WTC11 (cell line): ENCODE results near the gene ADCY10. TPM values are rescaled to one million over a fixed set of nuclear protein-coding genes. Genes with fewer than 3 reads are reported as not detected.

Source experiments
- ATAC-seq: fragments of 200-7000 bp; cut with Tn5 transposase; 2 replicates; pipeline ENCODE4 v1.10.0; 2021; ENCODE audit warnings: mild to moderate bottlenecking, moderate library complexity
- CTCF ChIA-PET: fragments of 300-600 bp; sonication (Branson Sonifier 250); formaldehyde crosslinking; loops from one replicate; lab custom pipeline; 2021; ENCODE audit warnings: antibody characterized with exemption; lab: Charles Lee
- POLR2A ChIA-PET: fragments of 350-600 bp; sonication (Branson Sonifier 250); formaldehyde crosslinking; loops from one replicate; lab custom pipeline; 2021; ENCODE audit warnings: antibody characterized with exemption; lab: Charles Lee
- DNase-seq: peaks from one replicate; pipeline ENCODE4 v3.0.0; 2021; ENCODE audit warnings: low spot score
- H3K27ac Mint-ChIP-seq: 2 replicates; pipeline ENCODE4 v1.8.0; 2021; ENCODE audit warnings: mixed read lengths
- H3K27me3 Mint-ChIP-seq: 2 replicates; pipeline ENCODE4 v1.8.0; 2021; ENCODE audit warnings: low read depth, mild to moderate bottlenecking, moderate library complexity, mixed read lengths
- H3K36me3 Mint-ChIP-seq: 2 replicates; pipeline ENCODE4 v1.8.0; 2021; ENCODE audit warnings: mixed read lengths
- H3K4me1 Mint-ChIP-seq: 2 replicates; pipeline ENCODE4 v1.8.0; 2022; ENCODE audit warnings: mixed read lengths
- H3K4me3 Mint-ChIP-seq: 2 replicates; pipeline ENCODE4 v1.8.0; 2021; ENCODE audit warnings: mild to moderate bottlenecking, moderate library complexity, mixed read lengths
- H3K9me3 Mint-ChIP-seq: 2 replicates; pipeline ENCODE4 v1.8.0; 2021; ENCODE audit warnings: mixed read lengths
- ARID4B ChIP-seq: sonication (generic); formaldehyde crosslinking; IDR thresholded peaks from 2 replicates; pipeline ENCODE4 v1.8.0; 2023; ENCODE audit warnings: missing genetic modification reagents, mild to moderate bottlenecking, borderline replicate concordance
- ATF6 ChIP-seq: sonication (generic); formaldehyde crosslinking; IDR thresholded peaks from 2 replicates; pipeline ENCODE4 v1.8.1; 2023; ENCODE audit warnings: mild to moderate bottlenecking, missing genetic modification reagents
- CREB1 ChIP-seq: sonication (generic); formaldehyde crosslinking; IDR thresholded peaks from 2 replicates; pipeline ENCODE4 v1.8.0; 2023; ENCODE audit warnings: mild to moderate bottlenecking, missing genetic modification reagents
- CTCF ChIP-seq: fragments of 200-600 bp; IDR thresholded peaks from 2 replicates; pipeline ENCODE4 v1.8.0; 2022; ENCODE audit warnings: antibody characterized with exemption
- FOXP1 ChIP-seq: sonication (generic); formaldehyde crosslinking; IDR thresholded peaks from 2 replicates; pipeline ENCODE4 v1.8.0; 2022; ENCODE audit warnings: missing genetic modification reagents, mild to moderate bottlenecking, moderate library complexity, borderline replicate concordance
- IRF1 ChIP-seq: sonication (generic); formaldehyde crosslinking; IDR thresholded peaks from 2 replicates; pipeline ENCODE4 v1.8.0; 2023; ENCODE audit warnings: missing genetic modification reagents
- MLX ChIP-seq: sonication (generic); formaldehyde crosslinking; IDR thresholded peaks from 2 replicates; pipeline ENCODE4 v1.8.1; 2023; ENCODE audit warnings: mild to moderate bottlenecking, missing genetic modification reagents, moderate library complexity
- MYBL2 ChIP-seq: sonication (generic); formaldehyde crosslinking; IDR thresholded peaks from 2 replicates; pipeline ENCODE4 v1.8.1; 2023; ENCODE audit warnings: mild to moderate bottlenecking, moderate library complexity, missing genetic modification reagents
- SOX15 ChIP-seq: fragments of 250-450 bp; sonication (Bioruptor Pico); IDR thresholded peaks from 2 replicates; pipeline ENCODE4 v1.9.0; 2021; ENCODE audit warnings: mild to moderate bottlenecking
- SP1 ChIP-seq: sonication (generic); formaldehyde crosslinking; conservative IDR thresholded peaks from 2 replicates; pipeline ENCODE4 v1.8.1; 2022; ENCODE audit warnings: missing genetic modification reagents
- ZBTB43 ChIP-seq: sonication (generic); formaldehyde crosslinking; IDR thresholded peaks from 2 replicates; pipeline ENCODE4 v1.8.1; 2023; ENCODE audit warnings: mild to moderate bottlenecking, missing genetic modification reagents
- ZNF121 ChIP-seq: sonication (generic); formaldehyde crosslinking; IDR thresholded peaks from 2 replicates; pipeline ENCODE4 v1.8.0; 2023; ENCODE audit warnings: missing genetic modification reagents
- ZNF138 ChIP-seq: sonication (generic); formaldehyde crosslinking; conservative IDR thresholded peaks from 2 replicates; pipeline ENCODE4 v1.8.1; 2022; ENCODE audit warnings: mild to moderate bottlenecking, moderate library complexity, missing genetic modification reagents
- ZNF317 ChIP-seq: sonication (generic); formaldehyde crosslinking; IDR thresholded peaks from 2 replicates; pipeline ENCODE4 v1.8.1; 2023; ENCODE audit warnings: low read depth, mild to moderate bottlenecking, moderate library complexity, missing genetic modification reagents, borderline replicate concordance
- total RNA-seq: library from RNA; stranded (reverse); gene quantifications from 3 replicates; pipeline ENCODE4 v1.2.3, GENCODE V29; 2021

The ADCY10 gene
- total RNA-seq, 1 experiment from 2014 or later, result 0.07 TPM

GRCh38 chr1:167922611-167923074 lies 8.7 kb upstream of the ADCY10 start:
- Mint-ChIP-seq H3K4me3 (no peak overlapping the region), H3K36me3 (no peaks in the 10 kb centered on the region), H3K9me3 (no peaks in the 10 kb centered on the region), H3K27ac (no peak overlapping the region), H3K4me1 (peaks cover 22% of the 10 kb centered on the region), H3K27me3 (no peaks in the 10 kb centered on the region)
- DNase-seq, result no peak
- CTCF ChIA-PET, result no interaction called here
- no peak for TF ChIP-seq ZNF121
- no peak for TF ChIP-seq ZNF317
- no peak for TF ChIP-seq ARID4B (CRISPR knock-in tag)
- no peak for TF ChIP-seq MYBL2 (CRISPR knock-in tag)
- no peak for TF ChIP-seq SOX15 (CRISPR knock-in tag)
- POLR2A ChIA-PET, result no interaction called here
- no peak for ATAC-seq

GRCh38 chr1:167922023-167922422 lies 8.1 kb upstream of the ADCY10 start:
- H3K36me3 Mint-ChIP-seq, result no peaks in the 10 kb centered on the region
- peaks cover 16% of the 10 kb centered on the region for H3K4me1 Mint-ChIP-seq
- no peak for ATAC-seq
- no peaks in the 10 kb centered on the region for H3K27me3 Mint-ChIP-seq
- TF ChIP-seq ZNF138, result no peak
- TF ChIP-seq IRF1, result no peak
- no peak for TF ChIP-seq CREB1 (CRISPR knock-in tag)
- TF ChIP-seq ATF6 (CRISPR knock-in tag), result no peak
- no peak for TF ChIP-seq CTCF
- no peak for TF ChIP-seq SP1
- POLR2A ChIA-PET, result no interaction called here
- no peaks in the 10 kb centered on the region for H3K9me3 Mint-ChIP-seq
- H3K27ac Mint-ChIP-seq, result no peak overlapping the region
- CTCF ChIA-PET, result no interaction called here
- no peak overlapping the region for H3K4me3 Mint-ChIP-seq
- DNase-seq, result no peak

GRCh38 chr1:167916766-167917511 lies 3.0 kb upstream of the ADCY10 start:
- no peak for ATAC-seq
- Mint-ChIP-seq H3K27me3 (no peaks in the 10 kb centered on the region), H3K36me3 (no peaks in the 10 kb centered on the region), H3K4me3 (no peak overlapping the region), H3K4me1 (peaks cover 21% of the 10 kb centered on the region), H3K27ac (no peak overlapping the region), H3K9me3 (no peaks in the 10 kb centered on the region)
- CTCF ChIA-PET, result no interaction called here
- no peak for DNase-seq
- POLR2A ChIA-PET, result no interaction called here
- TF ChIP-seq ZNF121 (no peak), MLX (CRISPR knock-in tag) (no peak), FOXP1 (CRISPR knock-in tag) (no peak), ZBTB43 (CRISPR knock-in tag) (no peak), ARID4B (CRISPR knock-in tag) (no peak), IRF1 (no peak)
